A673 (cell line): ENCODE results near the gene KRT1.

Source experiments
- EZH2 ChIP-seq: fragments of 200-600 bp; sonication (generic); IDR thresholded peaks from 2 replicates; pipeline ENCODE4 v1.6.1; 2017; ENCODE audit warnings: borderline replicate concordance, low read depth, mild to moderate bottlenecking, mixed read lengths, antibody characterized with exemption, low read length; ENCODE audit not compliant: poor library complexity, severe bottlenecking
- TF ChIP-seq, protein P1 (sequence below): fragments of 300-800, 200-600 bp; sonication (generic); conservative IDR thresholded peaks from 2 replicates; pipeline ENCODE4 v1.5.1; 2017; ENCODE audit warnings: low read depth, mild to moderate bottlenecking, antibody characterized with exemption, low read length, moderate library complexity, mixed read lengths

DNA sequence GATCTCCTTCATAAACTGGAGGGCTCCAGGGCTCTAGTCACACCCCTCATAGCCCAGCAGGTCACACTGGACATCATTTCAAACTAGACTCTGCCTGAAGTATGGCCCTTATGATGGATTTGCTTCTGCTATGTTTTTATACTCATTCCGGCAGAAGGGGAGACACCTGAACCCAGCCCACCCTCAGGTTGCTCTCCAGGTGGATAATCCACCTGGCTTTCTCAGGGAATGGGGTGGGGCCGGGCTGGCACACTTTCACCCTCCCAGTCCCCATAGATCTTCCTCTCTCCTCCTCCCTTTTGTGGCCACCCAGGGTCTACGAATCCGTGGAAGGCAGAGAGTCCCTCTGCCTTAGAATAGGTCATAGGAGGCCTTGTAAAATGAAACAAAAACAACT, 52.1 kb downstream of the KRT1 start:
- TF ChIP-seq, protein P1, sequence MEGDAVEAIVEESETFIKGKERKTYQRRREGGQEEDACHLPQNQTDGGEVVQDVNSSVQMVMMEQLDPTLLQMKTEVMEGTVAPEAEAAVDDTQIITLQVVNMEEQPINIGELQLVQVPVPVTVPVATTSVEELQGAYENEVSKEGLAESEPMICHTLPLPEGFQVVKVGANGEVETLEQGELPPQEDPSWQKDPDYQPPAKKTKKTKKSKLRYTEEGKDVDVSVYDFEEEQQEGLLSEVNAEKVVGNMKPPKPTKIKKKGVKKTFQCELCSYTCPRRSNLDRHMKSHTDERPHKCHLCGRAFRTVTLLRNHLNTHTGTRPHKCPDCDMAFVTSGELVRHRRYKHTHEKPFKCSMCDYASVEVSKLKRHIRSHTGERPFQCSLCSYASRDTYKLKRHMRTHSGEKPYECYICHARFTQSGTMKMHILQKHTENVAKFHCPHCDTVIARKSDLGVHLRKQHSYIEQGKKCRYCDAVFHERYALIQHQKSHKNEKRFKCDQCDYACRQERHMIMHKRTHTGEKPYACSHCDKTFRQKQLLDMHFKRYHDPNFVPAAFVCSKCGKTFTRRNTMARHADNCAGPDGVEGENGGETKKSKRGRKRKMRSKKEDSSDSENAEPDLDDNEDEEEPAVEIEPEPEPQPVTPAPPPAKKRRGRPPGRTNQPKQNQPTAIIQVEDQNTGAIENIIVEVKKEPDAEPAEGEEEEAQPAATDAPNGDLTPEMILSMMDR = no peak
- TF ChIP-seq EZH2 = no peak
